ENCODE data around the gene ANP32E.

GRCh38 chr1:150234566-150235293 is 1.2 kb downstream of the ANP32E start:
- no peak for TF ChIP-seq BACH2 (CRISPR knock-in tag; IDR thresholded peaks at IDR 0.05; ENCODE audit: borderline replicate concordance)
- no peak for TF ChIP-seq CSRNP3 (CRISPR knock-in tag; IDR thresholded peaks at IDR 0.05)
- TF ChIP-seq ZNF8 (CRISPR knock-in tag; IDR thresholded peaks at IDR 0.05), result no peak

All from SK-N-SH treated with all-trans-retinoic acid at 6 μM for 48 hours (cell line).